Ishikawa (cell line): ENCODE results near the gene GK2.

Experiments
- MAX ChIP-seq: IDR thresholded peaks from 2 replicates; pipeline ENCODE4 v1.6.1; 2012
- TCF12 ChIP-seq: IDR thresholded peaks from 2 replicates; pipeline ENCODE4 v1.6.1; 2012; ENCODE audit warnings: low read depth

DNA sequence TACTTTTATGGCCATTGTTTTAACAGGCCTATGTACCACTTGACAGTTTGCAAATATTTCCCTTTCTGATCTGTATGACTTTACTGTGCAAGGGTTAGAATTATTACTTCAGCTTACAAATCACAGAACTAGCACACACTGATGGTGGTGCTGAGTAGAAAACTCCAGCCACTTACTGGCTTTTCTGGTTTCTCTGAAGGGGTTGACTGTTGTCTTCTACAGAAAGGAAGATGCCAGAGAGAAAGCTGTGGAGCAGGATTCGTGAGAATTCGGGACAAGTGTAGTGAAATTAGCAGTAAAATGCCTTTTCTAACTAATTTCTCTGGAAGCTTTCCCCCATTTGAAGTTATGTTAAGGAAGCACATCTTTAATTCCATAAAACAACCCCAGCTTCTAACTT is 46.6 kb upstream of the GK2 start:
- TF ChIP-seq TCF12 (no peak), MAX (no peak)
